GM23248 (cell line): ENCODE data around the gene DUSP22. TPM values are rescaled to one million over a fixed set of nuclear protein-coding genes. Genes with fewer than 3 reads are reported as not detected.
"Not testable (repeated sequence)": the region's sequence is repeated elsewhere in the genome, so short reads cannot be mapped to it uniquely, and the experiment has no call there.

Source experiments
- DNase-seq: peaks from one replicate; pipeline ENCODE4 v3.0.0-alpha.2; 2015
- H2AFZ ChIP-seq: fragments of 200-600 bp; sonication (generic); 2 replicates; pipeline ENCODE4 v1.6.1; 2016; ENCODE audit warnings: antibody characterized with exemption
- H3F3A ChIP-seq: fragments of 200-600 bp; sonication (generic); 2 replicates; pipeline ENCODE4 v1.6.1; 2016; ENCODE audit warnings: mild to moderate bottlenecking, antibody characterized with exemption, mixed run types; ENCODE audit not compliant: insufficient read depth
- H3K27ac ChIP-seq: fragments of 200-600 bp; sonication (generic); 2 replicates; pipeline ENCODE4 v1.5.1; 2016; ENCODE audit warnings: mild to moderate bottlenecking
- H3K27me3 ChIP-seq: fragments of 200-600 bp; sonication (generic); replicated peaks from 2 replicates; pipeline ENCODE4 v1.6.1; 2016; ENCODE audit warnings: mild to moderate bottlenecking; ENCODE audit not compliant: insufficient read depth
- H3K36me3 ChIP-seq: fragments of 200-600 bp; sonication (generic); 2 replicates; pipeline ENCODE4 v1.6.1; 2016; ENCODE audit warnings: low read depth, mild to moderate bottlenecking
- H3K4me1 ChIP-seq: fragments of 200-600 bp; sonication (generic); 2 replicates; pipeline ENCODE4 v1.6.1; 2016; ENCODE audit warnings: mild to moderate bottlenecking; ENCODE audit not compliant: insufficient read depth
- H3K4me2 ChIP-seq: fragments of 200-600 bp; sonication (generic); one replicate; pipeline ENCODE4 v1.6.1; 2016; ENCODE audit warnings: mild to moderate bottlenecking; ENCODE audit not compliant: unreplicated experiment
- H3K4me3 ChIP-seq: fragments of 200-600 bp; sonication (generic); 2 replicates; pipeline ENCODE4 v1.5.1; 2016; ENCODE audit warnings: mild to moderate bottlenecking
- H3K79me2 ChIP-seq: fragments of 200-600 bp; sonication (generic); 2 replicates; pipeline ENCODE4 v1.6.1; 2016; ENCODE audit warnings: mild to moderate bottlenecking; ENCODE audit not compliant: insufficient read depth
- H3K9ac ChIP-seq: fragments of 200-600 bp; sonication (generic); 2 replicates; pipeline ENCODE4 v1.6.1; 2016; ENCODE audit warnings: mild to moderate bottlenecking
- H3K9me2 ChIP-seq: fragments of 200-600 bp; sonication (generic); 2 replicates; pipeline ENCODE4 v1.6.1; 2016; ENCODE audit warnings: mixed run types, mild to moderate bottlenecking, moderate library complexity; ENCODE audit not compliant: insufficient read depth
- H3K9me3 ChIP-seq: fragments of 200-600 bp; sonication (generic); one replicate; pipeline ENCODE4 v1.6.1; 2017; ENCODE audit warnings: low read depth
- H4K20me1 ChIP-seq: fragments of 200-600 bp; sonication (generic); 2 replicates; pipeline ENCODE4 v1.6.0; 2016; ENCODE audit not compliant: insufficient read depth
- EZH2 ChIP-seq: fragments of 200-600 bp; sonication (generic); IDR thresholded peaks from 2 replicates; pipeline ENCODE4 v1.6.1; 2018; ENCODE audit warnings: antibody characterized with exemption, mild to moderate bottlenecking; ENCODE audit not compliant: insufficient read depth, poor library complexity, severe bottlenecking
- EZH2phosphoT487 ChIP-seq: fragments of 200-600 bp; sonication (generic); IDR thresholded peaks from 2 replicates; pipeline ENCODE4 v1.6.1; 2018; ENCODE audit warnings: antibody characterized with exemption, moderate library complexity, mild to moderate bottlenecking, low read depth; ENCODE audit not compliant: insufficient read depth
- WGBS, 2 experiments: methylation state at CpG; one replicate each; pipeline ENCODE4 v1.1.6; 2015 to 2017; ENCODE audit warnings: low lambda C conversion rate in 2 of 2, low coverage in 1 of 2; ENCODE audit errors: missing lambda C conversion rate in 2 of 2; 5-methylcytosine and 5-hydroxymethylcytosine counted together
- in situ Hi-C: fragments of 300-500 bp; cut with MboI; formaldehyde crosslinking; loops from 2 replicates; pipeline ENCODE4 v1.15.0; 2020
- polyA plus RNA-seq: library from polyadenylated mRNA; unstranded; fragments of >200 nt; fragmentation: Nextera tagmentation; extraction: Ambion mirVana; gene quantifications from 2 replicates; pipeline ENCODE4 v1.2.1, GENCODE V29; 2016
- total RNA-seq: library from RNA; depleted of rRNA; stranded (reverse); fragments of >200 nt; shearing (Covaris generic); gene quantifications from 2 replicates; pipeline ENCODE4 v1.2.3, GENCODE V29; 2014

DUSP22 gene
- total and polyA plus RNA-seq, 2 experiments from 2014 or later, result 12.4 to 15.7 TPM

DNA sequence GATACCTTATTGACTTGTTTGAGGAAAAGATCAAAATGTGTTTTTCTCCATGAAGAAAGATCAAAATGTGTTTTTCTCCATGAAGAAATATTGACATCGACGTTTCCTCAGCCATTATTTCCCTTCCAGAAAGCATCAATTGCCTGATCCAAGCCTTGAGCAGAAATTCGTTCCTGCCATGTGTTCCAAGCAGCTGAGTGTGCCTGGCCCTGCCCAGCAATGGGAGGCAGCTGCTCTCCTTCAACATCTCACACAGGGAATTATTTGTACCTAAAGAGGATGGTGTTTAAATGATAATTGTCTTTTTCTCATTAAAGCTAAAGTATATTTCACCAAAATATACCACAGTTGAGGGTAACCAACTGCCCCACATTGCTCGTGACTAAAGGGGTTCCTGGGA, 7.8 kb upstream of the DUSP22 start:
- no peaks in the 10 kb centered on the region for H4K20me1 ChIP-seq
- no peak overlapping the region for H3K4me2 ChIP-seq
- no peaks in the 10 kb centered on the region for H3K9me2 ChIP-seq
- no peaks in the 10 kb centered on the region for H3K4me1 ChIP-seq
- no peaks in the 10 kb centered on the region for H3K36me3 ChIP-seq
- H2AFZ ChIP-seq, result no peak overlapping the region
- in situ Hi-C loops, result no loop called here
- DNase-seq, result no peak
- H3K4me3 ChIP-seq, result no peak overlapping the region
- 11 to 17% methylated on average over 4 of the region's 4 CpGs for WGBS, 2 experiments
- no peaks in the 10 kb centered on the region for H3K79me2 ChIP-seq
- H3K9ac ChIP-seq, result no peak overlapping the region
- no peak overlapping the region for H3K27ac ChIP-seq
- H3K9me3 ChIP-seq, result no peaks in the 10 kb centered on the region
- no peaks in the 10 kb centered on the region for H3F3A ChIP-seq
- H3K27me3 ChIP-seq, result peaks cover 16% of the 10 kb centered on the region
- TF ChIP-seq EZH2 (no peak), EZH2phosphoT487 (no peak)

GRCh38 chr6:285030-285771, 7.1 kb upstream of the DUSP22 start:
- no peak overlapping the region for H3K27ac ChIP-seq
- no peaks in the 10 kb centered on the region for H3K9me3 ChIP-seq
- H3F3A ChIP-seq, result no peaks in the 10 kb centered on the region
- H3K79me2 ChIP-seq, result no peaks in the 10 kb centered on the region
- DNase-seq, result no peak
- no peaks in the 10 kb centered on the region for H3K36me3 ChIP-seq
- H4K20me1 ChIP-seq, result no peaks in the 10 kb centered on the region
- in situ Hi-C loops, result no loop called here
- no peak for TF ChIP-seq EZH2phosphoT487
- 80 to 83% methylated on average over 6 of the region's 6 CpGs for WGBS, 2 experiments
- peaks cover 16% of the 10 kb centered on the region for H3K27me3 ChIP-seq
- no peak overlapping the region for H3K4me2 ChIP-seq
- no peak overlapping the region for H2AFZ ChIP-seq
- H3K4me1 ChIP-seq, result no peaks in the 10 kb centered on the region
- H3K9me2 ChIP-seq, result no peaks in the 10 kb centered on the region
- no peak overlapping the region for H3K9ac ChIP-seq
- no peak overlapping the region for H3K4me3 ChIP-seq

GRCh38 chr6:285902-286301, 6.4 kb upstream of the DUSP22 start:
- DNase-seq, H3K4me1 ChIP-seq, in situ Hi-C loops: not testable (repeated sequence)

GRCh38 chr6:286681-287488, 5.4 kb upstream of the DUSP22 start:
- Histone ChIP-seq H3K9ac (no peak overlapping the region), H3K4me2 (no peak overlapping the region), H3K9me3 (no peaks in the 10 kb centered on the region), H3K4me3 (no peak overlapping the region), H3K79me2 (no peaks in the 10 kb centered on the region), H3K27me3 (peaks cover 16% of the 10 kb centered on the region), H3F3A (peaks cover 6% of the 10 kb centered on the region; the same call in 1 of the 2 replicates), H3K9me2 (no peaks in the 10 kb centered on the region), H4K20me1 (no peaks in the 10 kb centered on the region), H2AFZ (no peak overlapping the region), H3K4me1 (peaks cover 6% of the 10 kb centered on the region; the same call in 1 of the 2 replicates), H3K36me3 (no peaks in the 10 kb centered on the region), H3K27ac (no peak overlapping the region)
- in situ Hi-C loops, result no loop called here
- no peak for DNase-seq
- no peak for TF ChIP-seq EZH2
- no peak for TF ChIP-seq EZH2phosphoT487
- WGBS, 2 experiments, result 45 to 46% methylated on average over 10 of the region's 10 CpGs

More at GRCh38 chr6:285902-286301, 6.4 kb upstream of the DUSP22 start:
- H3K4me2 ChIP-seq, H3K4me3 ChIP-seq, H3K36me3 ChIP-seq, H3K79me2 ChIP-seq, H4K20me1 ChIP-seq, H3K9me2 ChIP-seq, H3K9ac ChIP-seq, H3K9me3 ChIP-seq, H3K27ac ChIP-seq, H3F3A ChIP-seq, H2AFZ ChIP-seq: not testable (repeated sequence)
- 45 to 50% methylated on average over 5 of the region's 5 CpGs for WGBS, 2 experiments
- peaks cover 16% of the 10 kb centered on the region for H3K27me3 ChIP-seq
